CD4-positive, CD25-positive, alpha-beta regulatory T cell (primary cell): ENCODE results near the gene TTLL13. TPM values are rescaled to one million over a fixed set of nuclear protein-coding genes. Genes with fewer than 3 reads are reported as not detected.

Experiments used
- ATAC-seq, 2 donors: fragments of 150-1000 bp; cut with Tn5 transposase; one replicate each; pipeline ENCODE4 v1.10.0; 2021; ENCODE audit warnings: low read depth in 2 of 2, moderate number of reproducible peaks in 2 of 2, moderate library complexity in 1 of 2
- DNase-seq, 3 donors: peaks; one replicate each; pipeline versions ENCODE4 v3.0.0 to v3.0.0-alpha.2; 2012 to 2022; ENCODE audit warnings: mixed read lengths in 1 of 3
- H3K27ac ChIP-seq: one replicate; pipeline ENCODE4 v1.7.0; 2013; ENCODE audit warnings: mild to moderate bottlenecking, low read length; ENCODE audit not compliant: insufficient read depth, poor library complexity, severe bottlenecking
- H3K27me3 ChIP-seq: one replicate; pipeline ENCODE4 v1.7.0; 2013; ENCODE audit warnings: low read length; ENCODE audit not compliant: control insufficient read depth, insufficient read depth
- H3K36me3 ChIP-seq: one replicate; pipeline ENCODE4 v1.7.0; 2013; ENCODE audit warnings: mild to moderate bottlenecking, low read length, moderate library complexity; ENCODE audit not compliant: control insufficient read depth, insufficient read depth
- H3K4me1 ChIP-seq: 2 replicates; pipeline ENCODE4 v1.7.0; 2013; ENCODE audit warnings: mild to moderate bottlenecking, low read length; ENCODE audit not compliant: insufficient read depth, control insufficient read depth, poor library complexity, severe bottlenecking
- H3K4me3 ChIP-seq: one replicate; pipeline ENCODE4 v1.7.0; 2013; ENCODE audit warnings: low read depth, mild to moderate bottlenecking, low read length, moderate library complexity
- H3K9me3 ChIP-seq, 2 experiments: 1 replicate in 1 of 2; 2 replicates in 1 of 2; pipeline ENCODE4 v1.7.0; 2013; ENCODE audit warnings: low read length in 2 of 2, mild to moderate bottlenecking in 1 of 2, moderate library complexity in 1 of 2; ENCODE audit not compliant: control insufficient read depth in 2 of 2
- H3K27ac Mint-ChIP-seq, 3 donors: one replicate each; pipeline ENCODE4 v1.8.0; 2020 to 2022; ENCODE audit warnings: mild to moderate bottlenecking in 3 of 3, mixed read lengths in 3 of 3, moderate library complexity in 2 of 3
- H3K27me3 Mint-ChIP-seq: one replicate; pipeline ENCODE4 v1.8.0; 2022; ENCODE audit warnings: mild to moderate bottlenecking, mixed read lengths
- H3K36me3 Mint-ChIP-seq: one replicate; pipeline ENCODE4 v1.8.0; 2020; ENCODE audit warnings: mixed read lengths
- H3K4me1 Mint-ChIP-seq, 4 donors: one replicate each; pipeline ENCODE4 v1.8.0; 2020 to 2022; ENCODE audit warnings: mixed read lengths in 4 of 4, mild to moderate bottlenecking in 1 of 4
- H3K4me3 Mint-ChIP-seq, 4 donors: one replicate each; pipeline ENCODE4 v1.8.0; 2020 to 2022; ENCODE audit warnings: mild to moderate bottlenecking in 4 of 4, mixed read lengths in 4 of 4, moderate library complexity in 3 of 4
- H3K9me3 Mint-ChIP-seq, 7 donors: one replicate each; pipeline ENCODE4 v1.8.0; 2020 to 2022; ENCODE audit warnings: mixed read lengths in 7 of 7, mild to moderate bottlenecking in 3 of 7, moderate library complexity in 2 of 7
- polyA plus RNA-seq, 4 donors: library from polyadenylated mRNA; unstranded; fragments of 300-500 nt; fragmentation: Illumina TruSeq; gene quantifications; one replicate each; pipeline ENCODE4 v1.2.3, GENCODE V29; 2021
- total RNA-seq: library from RNA; stranded (reverse); gene quantifications from one replicate; pipeline ENCODE4 v1.2.3, GENCODE V29; 2022

TTLL13 gene
- total and polyA plus RNA-seq, 5 donors from 2014 or later, result 0.13 to 0.64 (median 0.21) TPM; not detected in 1

GRCh38 chr15:90219421-90220141 lies 29.8 kb upstream of the TTLL13 start:
- Mint-ChIP-seq H3K4me3 (no peak overlapping the region), H3K27ac (peak overlapping the region in 1 of 3 donors; percentile 20), H3K9me3 (no peaks in the 10 kb centered on the region), H3K36me3 (peaks cover 11% of the 10 kb centered on the region), H3K27me3 (no peaks in the 10 kb centered on the region), H3K4me1 (peaks cover 2 to 10% (median 5%) of the 10 kb centered on the region in 4 donors)
- H3K27ac ChIP-seq, result no peak overlapping the region
- H3K27me3 ChIP-seq, result no peaks in the 10 kb centered on the region
- no peak overlapping the region for H3K4me3 ChIP-seq
- H3K9me3 ChIP-seq, result no peaks in the 10 kb centered on the region
- H3K4me1 ChIP-seq, result no peaks in the 10 kb centered on the region
- DNase-seq (peak; percentile 26 to 48 (median 39)), ATAC-seq (peak; percentile 70 to 77)
- peaks cover 9% of the 10 kb centered on the region for H3K36me3 ChIP-seq

- H3K27ac Mint-ChIP-seq, result peak overlapping the region in 1 of 3 donors; percentile 55
- H3K36me3 Mint-ChIP-seq, result peaks cover 7% of the 10 kb centered on the region
- H3K4me1 Mint-ChIP-seq, result peaks cover under 1 to 7% (median 2%) of the 10 kb centered on the region in 4 donors
- Histone ChIP-seq H3K27ac (no peak overlapping the region), H3K27me3 (no peaks in the 10 kb centered on the region), H3K4me1 (no peaks in the 10 kb centered on the region), H3K4me3 (no peak overlapping the region), H3K36me3 (peaks cover 22% of the 10 kb centered on the region), H3K9me3 (no peaks in the 10 kb centered on the region)
- DNase-seq (peak in 1 of 3 donors; percentile 45), ATAC-seq (no peak)
- H3K9me3 Mint-ChIP-seq, result no peaks in the 10 kb centered on the region
- no peaks in the 10 kb centered on the region for H3K27me3 Mint-ChIP-seq
- H3K4me3 Mint-ChIP-seq, result no peak overlapping the region
Measured at GRCh38 chr15:90221246-90221900, 28.0 kb upstream of the TTLL13 start.

- no peak overlapping the region for H3K4me3 ChIP-seq
- peaks cover 23% of the 10 kb centered on the region for H3K36me3 ChIP-seq
- Mint-ChIP-seq H3K27ac (peak overlapping the region in 1 of 3 donors; percentile 43), H3K36me3 (peaks cover 7% of the 10 kb centered on the region), H3K9me3 (no peaks in the 10 kb centered on the region), H3K4me1 (peaks cover 0 to 4% (median under 1%) of the 10 kb centered on the region in 4 donors), H3K4me3 (no peak overlapping the region), H3K27me3 (no peaks in the 10 kb centered on the region)
- H3K27me3 ChIP-seq, result no peaks in the 10 kb centered on the region
- ATAC-seq (no peak), DNase-seq (no peak)
- no peaks in the 10 kb centered on the region for H3K9me3 ChIP-seq
- no peaks in the 10 kb centered on the region for H3K4me1 ChIP-seq
- H3K27ac ChIP-seq, result no peak overlapping the region
Measured at GRCh38 chr15:90222547-90222946, 26.8 kb upstream of the TTLL13 start.

DNA sequence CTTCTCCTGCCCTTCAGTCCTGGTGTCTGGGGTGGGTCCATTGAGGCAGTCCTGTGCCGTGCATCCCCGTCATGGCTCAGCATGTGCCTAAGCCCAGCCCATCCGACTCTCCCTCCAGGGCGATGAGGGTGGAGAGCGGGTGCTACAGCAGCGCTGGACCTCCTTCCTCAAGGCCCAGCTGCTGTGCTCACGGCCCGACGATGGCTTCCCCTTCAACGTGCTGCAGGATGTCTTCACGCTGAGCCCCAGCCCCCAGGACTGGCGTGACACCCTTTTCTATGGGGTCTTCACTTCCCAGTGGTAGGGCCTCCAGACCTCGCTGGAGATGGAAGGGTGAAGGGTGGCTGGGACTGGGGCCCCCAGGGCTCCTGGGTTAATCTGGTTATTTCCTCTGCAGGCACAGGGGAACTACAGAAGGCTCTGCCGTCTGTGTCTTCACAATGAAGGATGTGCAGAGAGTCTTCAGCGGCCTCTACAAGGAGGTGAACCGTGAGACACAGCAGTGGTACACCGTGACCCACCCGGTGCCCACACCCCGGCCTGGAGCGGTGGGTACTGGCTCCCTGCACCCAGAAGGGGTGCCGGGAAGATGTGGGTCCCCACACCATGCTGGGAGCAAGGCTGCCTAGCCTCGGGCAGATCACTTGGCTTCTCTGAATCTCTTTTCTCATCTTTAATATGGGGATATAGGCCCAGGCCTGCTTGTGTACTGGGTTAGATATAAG lies 25.8 kb upstream of the TTLL13 start:
- no peaks in the 10 kb centered on the region for H3K4me1 ChIP-seq
- peaks cover 25% of the 10 kb centered on the region for H3K36me3 ChIP-seq
- no peaks in the 10 kb centered on the region for H3K9me3 ChIP-seq
- Mint-ChIP-seq H3K4me1 (peaks cover 0 to 3% (median under 1%) of the 10 kb centered on the region in 4 donors), H3K9me3 (no peaks in the 10 kb centered on the region), H3K27ac (no peak overlapping the region), H3K27me3 (no peaks in the 10 kb centered on the region), H3K4me3 (no peak overlapping the region), H3K36me3 (peaks cover 7% of the 10 kb centered on the region)
- no peaks in the 10 kb centered on the region for H3K27me3 ChIP-seq
- H3K4me3 ChIP-seq, result no peak overlapping the region
- no peak for DNase-seq
- H3K27ac ChIP-seq, result no peak overlapping the region
- ATAC-seq, result no peak

DNA sequence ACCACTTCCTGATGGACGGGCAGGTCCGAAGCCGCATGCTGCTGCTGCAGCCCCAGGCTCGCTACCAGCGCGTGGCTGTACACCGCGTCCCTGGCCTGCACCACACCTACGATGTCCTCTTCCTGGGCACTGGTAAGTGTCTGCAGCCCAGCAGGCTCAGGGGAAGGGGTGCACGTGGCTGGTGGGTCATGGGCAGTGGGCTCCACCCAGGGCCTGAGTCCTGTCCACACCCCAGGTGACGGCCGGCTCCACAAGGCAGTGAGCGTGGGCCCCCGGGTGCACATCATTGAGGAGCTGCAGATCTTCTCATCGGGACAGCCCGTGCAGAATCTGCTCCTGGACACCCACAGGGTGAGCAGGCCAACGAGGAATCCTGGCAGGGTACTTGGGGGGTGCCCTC lies 24.3 kb upstream of the TTLL13 start:
- no peaks in the 10 kb centered on the region for H3K9me3 Mint-ChIP-seq

GRCh38 chr15:90225504-90226234 lies 23.7 kb upstream of the TTLL13 start:
- no peaks in the 10 kb centered on the region for H3K9me3 Mint-ChIP-seq
- peaks cover 0 to 15% (median 9%) of the 10 kb centered on the region in 4 donors for H3K4me1 Mint-ChIP-seq
- Histone ChIP-seq H3K4me3 (no peak overlapping the region), H3K4me1 (peaks cover 15% of the 10 kb centered on the region), H3K27me3 (no peaks in the 10 kb centered on the region), H3K36me3 (peaks cover 41% of the 10 kb centered on the region), H3K9me3 (no peaks in the 10 kb centered on the region), H3K27ac (no peak overlapping the region)
- DNase-seq (no peak), ATAC-seq (no peak)
- H3K27ac Mint-ChIP-seq, result no peak overlapping the region
- no peaks in the 10 kb centered on the region for H3K27me3 Mint-ChIP-seq
- H3K36me3 Mint-ChIP-seq, result peaks cover 13% of the 10 kb centered on the region
- no peak overlapping the region for H3K4me3 Mint-ChIP-seq

More for the DNA sequence above, 24.3 kb upstream of the TTLL13 start:
- H3K27ac Mint-ChIP-seq, result peak overlapping the region in 1 of 3 donors; percentile 74
- Histone ChIP-seq H3K27ac (no peak overlapping the region), H3K4me3 (no peak overlapping the region), H3K9me3 (no peaks in the 10 kb centered on the region), H3K4me1 (peaks cover 8% of the 10 kb centered on the region), H3K36me3 (peaks cover 36% of the 10 kb centered on the region), H3K27me3 (no peaks in the 10 kb centered on the region)
- ATAC-seq, result no peak
- H3K36me3 Mint-ChIP-seq, result peaks cover 13% of the 10 kb centered on the region
- peaks cover 0 to 9% (median 7%) of the 10 kb centered on the region in 4 donors for H3K4me1 Mint-ChIP-seq
- no peaks in the 10 kb centered on the region for H3K27me3 Mint-ChIP-seq
- no peak for DNase-seq
- no peak overlapping the region for H3K4me3 Mint-ChIP-seq

DNA sequence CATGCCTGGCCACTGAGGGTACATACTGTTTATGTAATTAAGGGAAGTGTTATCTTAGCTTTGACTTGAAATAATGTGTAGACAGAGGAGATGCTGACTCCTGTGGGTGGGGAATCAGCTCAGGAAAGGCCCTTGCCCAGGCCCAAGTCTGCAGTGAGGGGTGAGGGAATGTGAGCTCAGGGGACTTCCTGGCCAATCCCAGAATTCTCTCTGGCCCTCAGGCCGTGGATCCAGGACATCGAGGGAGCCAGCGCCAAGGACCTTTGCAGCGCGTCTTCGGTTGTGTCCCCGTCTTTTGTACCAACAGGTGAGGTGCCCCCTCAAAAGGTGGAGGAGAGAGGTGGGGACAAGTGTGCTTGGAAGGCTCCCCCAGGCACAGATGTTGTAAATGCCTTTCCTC lies 22.0 kb upstream of the TTLL13 start:
- H3K9me3 ChIP-seq, result no peaks in the 10 kb centered on the region
- H3K4me3 ChIP-seq, result no peak overlapping the region
- H3K4me1 ChIP-seq, result peaks cover 31% of the 10 kb centered on the region
- H3K4me3 Mint-ChIP-seq, result peak overlapping the region in 2 of 4 donors; percentile 29 to 32
- H3K27ac Mint-ChIP-seq, result no peak overlapping the region
- DNase-seq (no peak), ATAC-seq (no peak)
- H3K4me1 Mint-ChIP-seq, result peaks cover 9 to 32% (median 23%) of the 10 kb centered on the region in 4 donors
- H3K27me3 ChIP-seq, result no peaks in the 10 kb centered on the region
- peaks cover 21% of the 10 kb centered on the region for H3K36me3 Mint-ChIP-seq
- H3K27ac ChIP-seq, result no peak overlapping the region
- no peaks in the 10 kb centered on the region for H3K27me3 Mint-ChIP-seq
- H3K9me3 Mint-ChIP-seq, result no peaks in the 10 kb centered on the region
- H3K36me3 ChIP-seq, result peaks cover 41% of the 10 kb centered on the region
